GM19324 (cell line): ENCODE data around the gene HOXD1.

ENCODE experiments used
- ATAC-seq: cut with Tn5 transposase; IDR thresholded peaks from one replicate; pipeline ENCODE4 v1.9.1; 2021; ENCODE audit warnings: mild to moderate bottlenecking, moderate library complexity; ENCODE audit not compliant: unreplicated experiment, low FRiP score

The HOXD1 gene

DNA sequence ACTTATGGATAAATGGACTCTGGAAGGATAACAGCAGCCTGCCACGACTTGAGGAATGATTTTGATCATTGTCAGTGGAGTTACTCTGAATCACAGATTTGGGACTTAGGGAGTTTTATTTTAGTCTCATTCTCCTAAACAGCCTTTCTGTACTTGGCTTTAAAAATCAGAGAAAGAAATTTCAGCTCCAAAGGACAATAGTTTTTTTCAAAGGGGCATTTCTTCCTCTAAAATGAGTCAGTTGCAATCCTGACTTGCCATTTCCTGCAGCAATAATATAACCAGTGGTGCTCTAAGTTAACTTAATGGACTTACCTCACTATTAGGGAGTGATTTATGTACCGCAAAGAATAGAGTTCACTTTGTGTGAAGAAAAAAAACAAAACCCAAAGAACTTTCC is 45.7 kb downstream of the HOXD1 start:
- no peak for ATAC-seq

GRCh38 chr2:176234940-176235339 is 46.5 kb downstream of the HOXD1 start:
- ATAC-seq: no peak

DNA sequence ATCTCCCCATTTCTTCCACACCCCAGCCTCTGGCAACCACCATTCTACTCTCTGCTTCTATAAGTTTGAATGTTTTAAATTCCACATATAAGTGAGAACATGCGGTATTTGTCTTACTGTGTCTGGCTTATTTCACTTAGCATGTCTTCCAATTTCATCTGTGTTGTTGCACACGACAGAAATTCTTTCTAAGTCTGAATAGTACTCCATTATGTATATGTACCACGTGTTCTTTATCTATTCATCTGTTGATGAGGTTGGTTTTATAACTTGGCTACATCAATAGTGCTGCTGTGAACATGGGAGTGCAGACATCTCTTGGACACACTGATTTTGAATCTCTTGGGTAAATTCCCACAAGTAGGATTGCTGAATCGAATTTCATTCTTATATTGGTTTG is 49.0 kb downstream of the HOXD1 start:
- no peak for ATAC-seq

- no peak for ATAC-seq
Observed at GRCh38 chr2:176239031-176239430, 50.6 kb downstream of the HOXD1 start.

- no peak for ATAC-seq
Observed at GRCh38 chr2:176240301-176240700, 51.8 kb downstream of the HOXD1 start.
